ENCODE results near the gene TOM1L2.

Gene TOM1L2

GRCh38 chr17:17987187-17987896, 15.1 kb upstream of the TOM1L2 start:
- H3K9ac ChIP-seq = no peak overlapping the region
- no peak for TF ChIP-seq Cebpa-rat (IDR thresholded peaks at IDR 0.05)
- H3K36me3 ChIP-seq = no peaks in the 10 kb centered on the region
- no peak overlapping the region for H3K27ac ChIP-seq
- H3K4me2 ChIP-seq = no peak overlapping the region
- H4K20me1 ChIP-seq = no peaks in the 10 kb centered on the region
- H3K27me3 ChIP-seq = no peaks in the 10 kb centered on the region
- no peaks in the 10 kb centered on the region for H3K4me1 ChIP-seq
- no peak overlapping the region for H3K4me3 ChIP-seq
- H3K9me3 ChIP-seq = no peaks in the 10 kb centered on the region

GRCh38 chr17:17985555-17985954, 13.4 kb upstream of the TOM1L2 start:
- TF ChIP-seq Cebpa-rat (IDR thresholded peaks at IDR 0.05) = no peak

GRCh38 chr17:17985153-17985552, 13.0 kb upstream of the TOM1L2 start:
- Histone ChIP-seq H3K36me3 (no peaks in the 10 kb centered on the region), H3K9ac (no peak overlapping the region), H3K4me3 (no peak overlapping the region), H3K27me3 (no peaks in the 10 kb centered on the region), H3K9me3 (no peaks in the 10 kb centered on the region), H3K4me2 (no peak overlapping the region), H4K20me1 (no peaks in the 10 kb centered on the region), H3K27ac (no peak overlapping the region), H3K4me1 (no peaks in the 10 kb centered on the region)
- no peak for TF ChIP-seq Cebpa-rat (IDR thresholded peaks at IDR 0.05)

More at GRCh38 chr17:17985555-17985954, 13.4 kb upstream of the TOM1L2 start:
- no peaks in the 10 kb centered on the region for H3K4me1 ChIP-seq
- no peaks in the 10 kb centered on the region for H4K20me1 ChIP-seq
- H3K36me3 ChIP-seq = no peaks in the 10 kb centered on the region
- no peak overlapping the region for H3K9ac ChIP-seq
- H3K4me2 ChIP-seq = no peak overlapping the region
- H3K27ac ChIP-seq = no peak overlapping the region
- no peaks in the 10 kb centered on the region for H3K27me3 ChIP-seq
- H3K4me3 ChIP-seq = no peak overlapping the region
- no peaks in the 10 kb centered on the region for H3K9me3 ChIP-seq

- Histone ChIP-seq H3K4me3 (no peak overlapping the region), H3K4me2 (no peak overlapping the region), H4K20me1 (no peaks in the 10 kb centered on the region), H3K9ac (no peak overlapping the region), H3K27me3 (no peaks in the 10 kb centered on the region), H3K4me1 (no peaks in the 10 kb centered on the region), H3K27ac (no peak overlapping the region), H3K9me3 (no peaks in the 10 kb centered on the region), H3K36me3 (no peaks in the 10 kb centered on the region)
- no peak for TF ChIP-seq Cebpa-rat (IDR thresholded peaks at IDR 0.05)
Measured at GRCh38 chr17:17983776-17984175, 11.6 kb upstream of the TOM1L2 start.

- no peak overlapping the region for H3K27ac ChIP-seq
- H3K36me3 ChIP-seq = no peaks in the 10 kb centered on the region
- no peak overlapping the region for H3K4me3 ChIP-seq
- no peak overlapping the region for H3K9ac ChIP-seq
- H3K9me3 ChIP-seq = no peaks in the 10 kb centered on the region
- H3K4me1 ChIP-seq = no peaks in the 10 kb centered on the region
- no peak for TF ChIP-seq Cebpa-rat (IDR thresholded peaks at IDR 0.05)
- H3K4me2 ChIP-seq = no peak overlapping the region
- no peaks in the 10 kb centered on the region for H4K20me1 ChIP-seq
- H3K27me3 ChIP-seq = no peaks in the 10 kb centered on the region
Measured at GRCh38 chr17:17983376-17983775, 11.2 kb upstream of the TOM1L2 start.

GRCh38 chr17:17982801-17983200, 10.6 kb upstream of the TOM1L2 start:
- Histone ChIP-seq H3K9ac (no peak overlapping the region), H3K9me3 (no peaks in the 10 kb centered on the region), H3K4me3 (no peak overlapping the region), H3K36me3 (no peaks in the 10 kb centered on the region), H4K20me1 (no peaks in the 10 kb centered on the region), H3K27ac (no peak overlapping the region), H3K4me2 (no peak overlapping the region), H3K4me1 (no peaks in the 10 kb centered on the region), H3K27me3 (no peaks in the 10 kb centered on the region)
- no peak for TF ChIP-seq Cebpa-rat (IDR thresholded peaks at IDR 0.05)

- no peak overlapping the region for H3K27ac ChIP-seq
- no peaks in the 10 kb centered on the region for H3K4me1 ChIP-seq
- H4K20me1 ChIP-seq = no peaks in the 10 kb centered on the region
- no peaks in the 10 kb centered on the region for H3K9me3 ChIP-seq
- no peak for TF ChIP-seq Cebpa-rat (IDR thresholded peaks at IDR 0.05)
- no peak overlapping the region for H3K4me3 ChIP-seq
- no peaks in the 10 kb centered on the region for H3K27me3 ChIP-seq
- H3K4me2 ChIP-seq = no peak overlapping the region
- H3K9ac ChIP-seq = no peak overlapping the region
- no peaks in the 10 kb centered on the region for H3K36me3 ChIP-seq
Measured at GRCh38 chr17:17981330-17981729, 9.1 kb upstream of the TOM1L2 start.

- Histone ChIP-seq H4K20me1 (no peaks in the 10 kb centered on the region), H3K27ac (no peak overlapping the region), H3K4me1 (no peaks in the 10 kb centered on the region), H3K9me3 (no peaks in the 10 kb centered on the region), H3K4me2 (no peak overlapping the region), H3K4me3 (no peak overlapping the region), H3K36me3 (no peaks in the 10 kb centered on the region), H3K9ac (no peak overlapping the region), H3K27me3 (no peaks in the 10 kb centered on the region)
- no peak for TF ChIP-seq Cebpa-rat (IDR thresholded peaks at IDR 0.05)
Measured at GRCh38 chr17:17979778-17980177, 7.6 kb upstream of the TOM1L2 start.

GRCh38 chr17:17978481-17979424, 6.6 kb upstream of the TOM1L2 start:
- Histone ChIP-seq H3K9me3 (no peaks in the 10 kb centered on the region), H3K4me3 (no peak overlapping the region), H3K27me3 (no peaks in the 10 kb centered on the region), H3K9ac (no peak overlapping the region), H3K36me3 (no peaks in the 10 kb centered on the region), H3K27ac (no peak overlapping the region), H3K4me2 (no peak overlapping the region), H4K20me1 (no peaks in the 10 kb centered on the region), H3K4me1 (no peaks in the 10 kb centered on the region)
- TF ChIP-seq Cebpa-rat (IDR thresholded peaks at IDR 0.05) = no peak

GRCh38 chr17:17976931-17977570, 4.9 kb upstream of the TOM1L2 start:
- H3K4me1 ChIP-seq = peaks cover 8% of the 10 kb centered on the region
- no peaks in the 10 kb centered on the region for H3K27me3 ChIP-seq
- no peak overlapping the region for H3K4me2 ChIP-seq
- no peak overlapping the region for H3K9ac ChIP-seq
- TF ChIP-seq Cebpa-rat (IDR thresholded peaks at IDR 0.05) = no peak
- no peaks in the 10 kb centered on the region for H3K36me3 ChIP-seq
- no peak overlapping the region for H3K27ac ChIP-seq
- H4K20me1 ChIP-seq = no peaks in the 10 kb centered on the region
- H3K9me3 ChIP-seq = no peaks in the 10 kb centered on the region
- H3K4me3 ChIP-seq = no peak overlapping the region

Measured in BLaER1 (cell line).